Skeletal muscle satellite cell (primary cell): ENCODE measurements around the gene ADCY10.

Source experiments
- H3K27me3 ChIP-seq: 2 replicates; pipeline ENCODE4 v1.7.0; 2013; ENCODE audit warnings: low read length; ENCODE audit not compliant: control insufficient read depth, insufficient read depth
- H3K36me3 ChIP-seq: 2 replicates; pipeline ENCODE4 v1.7.0; 2013; ENCODE audit warnings: mild to moderate bottlenecking, control low read depth, low read length; ENCODE audit not compliant: insufficient read depth
- H3K4me1 ChIP-seq: 2 replicates; pipeline ENCODE4 v1.7.0; 2013; ENCODE audit warnings: low read length; ENCODE audit not compliant: control insufficient read depth, insufficient read depth
- H3K4me2 ChIP-seq: 2 replicates; pipeline ENCODE4 v1.7.0; 2013; ENCODE audit warnings: mild to moderate bottlenecking, low read length
- H3K4me3 ChIP-seq: 2 replicates; pipeline ENCODE4 v1.7.0; 2013; ENCODE audit warnings: low read length
- H3K9ac ChIP-seq: 2 replicates; pipeline ENCODE4 v1.7.0; 2013; ENCODE audit warnings: mild to moderate bottlenecking, low read depth, low read length, moderate library complexity
- H3K9me3 ChIP-seq: replicated peaks from 2 replicates; pipeline ENCODE4 v1.7.0; 2013; ENCODE audit warnings: mild to moderate bottlenecking, control low read depth, low read length

The ADCY10 gene

GRCh38 chr1:167765496-167765895 lies 148.4 kb downstream of the ADCY10 start:
- Histone ChIP-seq H3K9me3 (no peaks in the 10 kb centered on the region), H3K4me2 (no peak overlapping the region), H3K4me3 (no peak overlapping the region), H3K4me1 (no peaks in the 10 kb centered on the region), H3K27me3 (no peaks in the 10 kb centered on the region), H3K36me3 (peaks cover 28% of the 10 kb centered on the region), H3K9ac (no peak overlapping the region)

- Histone ChIP-seq H3K27me3 (no peaks in the 10 kb centered on the region), H3K4me1 (no peaks in the 10 kb centered on the region), H3K4me2 (no peak overlapping the region), H3K9me3 (no peaks in the 10 kb centered on the region), H3K4me3 (no peak overlapping the region), H3K36me3 (peaks cover 24% of the 10 kb centered on the region), H3K9ac (no peak overlapping the region)
These were observed 149.2 kb downstream of the ADCY10 start for GRCh38 chr1:167764458-167765330.

GRCh38 chr1:167763525-167764220 lies 150.3 kb downstream of the ADCY10 start:
- Histone ChIP-seq H3K4me3 (no peak overlapping the region), H3K36me3 (peaks cover 14% of the 10 kb centered on the region), H3K4me2 (no peak overlapping the region), H3K9ac (no peak overlapping the region), H3K9me3 (no peaks in the 10 kb centered on the region), H3K4me1 (no peaks in the 10 kb centered on the region), H3K27me3 (no peaks in the 10 kb centered on the region)

- no peaks in the 10 kb centered on the region for H3K27me3 ChIP-seq
- H3K4me2 ChIP-seq = no peak overlapping the region
- H3K4me1 ChIP-seq = no peaks in the 10 kb centered on the region
- no peaks in the 10 kb centered on the region for H3K9me3 ChIP-seq
- no peak overlapping the region for H3K9ac ChIP-seq
- H3K36me3 ChIP-seq = peaks cover 4% of the 10 kb centered on the region
- H3K4me3 ChIP-seq = no peak overlapping the region
These were observed 151.7 kb downstream of the ADCY10 start for GRCh38 chr1:167762061-167762746.

- no peak overlapping the region for H3K4me3 ChIP-seq
- no peaks in the 10 kb centered on the region for H3K9me3 ChIP-seq
- H3K4me2 ChIP-seq = no peak overlapping the region
- H3K9ac ChIP-seq = no peak overlapping the region
- H3K4me1 ChIP-seq = no peaks in the 10 kb centered on the region
- no peaks in the 10 kb centered on the region for H3K27me3 ChIP-seq
- no peaks in the 10 kb centered on the region for H3K36me3 ChIP-seq
These were observed 152.5 kb downstream of the ADCY10 start for GRCh38 chr1:167761400-167761799.
